Ramos (cell line): Measurements from ENCODE around the gene TREML1.
"Not testable (repeated sequence)": the region's sequence is repeated elsewhere in the genome, so short reads cannot be mapped to it uniquely, and the experiment has no call there.

ENCODE experiments used
- in situ Hi-C: fragments of 300-500 bp; cut with MboI; formaldehyde crosslinking; loops from one replicate; pipeline ENCODE4 v1.14.3; 2022; ENCODE audit warnings: low sequenced_read_pairs; ENCODE audit not compliant: unreplicated experiment

The TREML1 gene

GRCh38 chr6:41153992-41154625 is at the start of gene TREML1:
Gene TREML1, minus strand, starts transcription at chr6:41154347. Its CDS starts 59 bp downstream, at chr6:41154288.
- in situ Hi-C loops, result no loop called here

GRCh38 chr6:41201764-41202173 is 47.6 kb upstream of the TREML1 start:
- in situ Hi-C loops, result no loop called here

GRCh38 chr6:41200901-41201763 is 47.0 kb upstream of the TREML1 start, which contains the start of gene TREML2:
Gene TREML2, minus strand, starts transcription at chr6:41201149. Its CDS starts 141 bp downstream, at chr6:41201008.
- in situ Hi-C loops, result no loop called here

- in situ Hi-C loops, result no loop called here
Observed at GRCh38 chr6:41200296-41200900, 46.3 kb upstream of the TREML1 start.

- in situ Hi-C loops, result no loop called here
Observed at GRCh38 chr6:41199552-41200246, 45.6 kb upstream of the TREML1 start.

DNA sequence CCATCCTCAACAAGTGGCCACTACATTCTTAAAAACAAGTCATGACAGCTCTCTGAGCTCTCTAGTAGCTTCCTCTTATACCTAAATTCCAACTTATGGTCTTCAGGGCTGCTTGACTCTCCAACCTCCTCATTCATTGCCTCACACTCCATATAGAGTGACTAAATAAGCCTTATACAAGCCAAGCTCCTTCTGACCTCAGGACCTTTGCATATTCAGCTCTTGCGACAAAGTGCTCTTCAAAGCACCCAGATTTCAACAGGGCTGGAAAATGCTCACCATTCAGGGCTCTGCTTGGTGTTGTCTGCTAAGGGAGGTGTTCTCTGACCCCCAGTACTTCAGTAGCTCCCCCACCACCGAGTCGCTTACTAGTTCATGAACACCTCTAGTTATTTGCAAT is 43.1 kb upstream of the TREML1 start:
- in situ Hi-C loops, result no loop called here

GRCh38 chr6:41194386-41194785 is 40.2 kb upstream of the TREML1 start:
- in situ Hi-C loops, result no loop called here

DNA sequence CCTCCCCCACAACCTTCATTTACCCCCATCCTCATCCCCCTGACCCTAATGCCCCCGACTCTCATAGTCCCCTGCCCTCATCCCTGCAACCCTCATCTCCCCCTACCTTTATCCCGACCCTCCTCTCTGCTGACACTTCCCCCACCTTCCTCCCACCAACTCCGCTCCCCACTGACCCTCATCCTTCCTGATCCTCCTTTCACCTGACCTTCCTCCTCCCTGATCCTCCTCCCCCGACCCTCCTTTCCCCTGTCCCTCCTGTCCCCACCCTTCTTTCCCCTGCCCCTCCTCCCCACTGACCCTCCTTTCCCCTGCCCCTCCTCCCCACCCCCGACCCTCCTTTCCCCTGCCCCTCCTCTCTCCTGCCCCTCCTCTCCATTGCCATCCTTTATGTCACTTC is 39.7 kb upstream of the TREML1 start:
- in situ Hi-C loops, result no loop called here

DNA sequence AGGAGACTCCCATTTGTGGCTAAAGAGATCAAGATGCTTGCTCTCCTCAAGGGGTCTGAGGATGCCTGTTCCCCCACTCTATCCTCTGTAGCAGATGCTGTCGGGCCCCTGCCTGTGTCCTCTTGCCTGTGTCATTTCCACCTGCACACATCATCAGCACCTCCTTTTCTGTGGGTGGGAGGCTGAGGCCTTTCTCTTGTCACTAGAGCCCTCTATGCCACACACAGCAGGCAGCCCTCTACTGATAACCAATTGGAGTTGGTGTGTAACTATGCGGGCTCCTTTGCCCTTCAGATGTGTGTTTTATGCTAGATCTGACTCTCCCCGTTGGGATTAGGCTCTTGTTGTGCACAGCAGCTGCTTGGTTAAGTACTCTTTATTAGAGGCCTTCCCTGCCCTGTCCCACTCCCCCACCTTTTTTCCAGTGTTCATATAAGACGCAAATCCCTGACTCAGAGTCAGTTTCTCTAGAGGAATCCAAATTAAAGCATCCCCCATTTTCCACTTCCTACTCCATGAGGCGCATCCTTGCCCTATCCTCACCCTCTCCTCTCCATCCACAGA is 39.1 kb upstream of the TREML1 start:
- in situ Hi-C loops, result no loop called here

GRCh38 chr6:41191569-41191968 is 37.4 kb upstream of the TREML1 start:
- in situ Hi-C loops, result no loop called here

DNA sequence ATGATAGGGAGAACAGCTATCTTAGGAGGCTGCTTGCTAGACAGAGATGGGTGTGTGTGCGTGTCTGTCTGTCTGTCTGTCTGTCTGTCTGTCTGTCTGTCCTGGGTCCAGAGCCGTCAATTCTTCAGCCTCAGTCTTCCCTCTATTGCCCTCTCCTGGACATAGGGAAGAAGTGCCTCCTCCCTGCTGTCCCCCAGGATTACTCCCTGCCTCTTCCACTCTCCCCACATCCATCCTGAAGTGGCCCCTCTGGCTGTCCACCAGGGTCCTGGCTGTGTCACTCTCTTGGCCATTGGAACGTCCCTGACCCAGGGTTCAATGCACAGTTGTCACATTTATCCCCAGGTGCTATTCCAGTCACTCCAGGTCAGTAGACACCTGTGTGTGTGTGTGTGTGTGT is 36.6 kb upstream of the TREML1 start:
- in situ Hi-C loops, result no loop called here

DNA sequence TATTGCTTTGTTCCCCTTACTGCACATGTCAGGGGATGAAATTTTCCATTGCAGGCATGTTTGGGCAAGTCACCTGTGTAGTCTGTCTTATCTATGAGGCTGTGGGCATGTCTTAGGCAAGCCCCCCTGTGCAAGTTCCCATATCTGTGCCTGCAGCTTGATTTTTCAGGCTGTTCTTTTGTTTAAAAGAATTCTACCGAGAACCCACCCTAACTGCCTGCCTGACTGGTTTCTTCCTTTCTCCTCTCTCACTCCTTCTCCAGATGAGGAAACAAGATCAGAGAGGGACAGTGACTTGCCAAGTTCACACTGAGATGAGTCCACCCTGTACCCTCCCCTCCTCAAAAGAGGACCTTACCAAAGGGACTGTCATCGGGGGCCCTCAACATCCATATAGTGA is 35.8 kb upstream of the TREML1 start:
- in situ Hi-C loops, result no loop called here

DNA sequence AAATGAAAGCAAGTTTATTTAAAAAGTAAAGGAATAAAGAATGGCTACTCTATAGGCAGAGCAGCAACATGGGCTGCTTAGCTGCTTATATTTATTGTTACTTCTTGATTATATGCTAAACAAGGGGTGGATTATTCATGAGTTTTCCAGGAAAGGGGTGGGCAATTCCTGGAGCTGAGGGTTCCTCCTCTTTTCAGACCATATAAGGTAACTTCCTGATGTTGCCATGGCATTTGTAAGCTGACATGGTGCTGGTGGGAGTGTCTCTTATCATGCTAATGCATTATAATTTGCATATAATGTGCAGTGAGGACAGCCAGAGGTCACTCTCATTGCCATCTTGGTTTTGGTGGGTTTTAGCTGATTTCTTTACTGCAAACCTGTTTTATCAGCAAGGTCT is 34.9 kb upstream of the TREML1 start:
- in situ Hi-C loops, result not testable (repeated sequence)

GRCh38 chr6:41187924-41188886 is 34.1 kb upstream of the TREML1 start:
- in situ Hi-C loops, result no loop called here

GRCh38 chr6:41186031-41186562 is 31.9 kb upstream of the TREML1 start:
- in situ Hi-C loops, result no loop called here

GRCh38 chr6:41184761-41185160 is 30.6 kb upstream of the TREML1 start:
- in situ Hi-C loops, result no loop called here

GRCh38 chr6:41182069-41183034 is 28.2 kb upstream of the TREML1 start:
- in situ Hi-C loops, result no loop called here

- in situ Hi-C loops, result no loop called here
Observed at GRCh38 chr6:41181566-41181965, 27.4 kb upstream of the TREML1 start.
